GM12878 (cell line): ENCODE data around the gene ANKRD11. TPM values are rescaled to one million over a fixed set of nuclear protein-coding genes. Genes with fewer than 3 reads are reported as not detected.

Experiments
- BHLHE40 ChIP-seq, 2 experiments: fragments of 450-650 bp in 1 of 2; IDR thresholded peaks; 2 replicates each; pipeline ENCODE4 v1.6.1; 2011 to 2017; ENCODE audit warnings: low read depth in 2 of 2, borderline replicate concordance in 1 of 2, improper control_type of control experiment in 1 of 2, low read length in 1 of 2, mild to moderate bottlenecking in 1 of 2
- BRCA1 ChIP-seq: IDR thresholded peaks from 2 replicates; pipeline ENCODE4 v1.6.1; 2011; ENCODE audit warnings: low read depth, low read length, improper control_type of control experiment
- CBFB ChIP-seq: IDR thresholded peaks from 2 replicates; pipeline ENCODE4 v1.6.1; 2016; ENCODE audit warnings: antibody characterized with exemption, low read depth
- CTCF ChIP-seq, 3 experiments: IDR thresholded peaks in 2 of 3; conservative IDR thresholded peaks in 1 of 3; 2 replicates each; pipeline ENCODE4 v1.5.1; 2011; ENCODE audit warnings: low read depth in 3 of 3, low read length in 3 of 3, mild to moderate bottlenecking in 3 of 3, control low read depth in 2 of 3, moderate library complexity in 2 of 3, inconsistent platforms in 1 of 3, mixed read lengths in 1 of 3; ENCODE audit not compliant: control insufficient read depth in 2 of 3, insufficient read depth in 1 of 3; ENCODE audit errors: extremely low read depth in 1 of 3
- DPF2 ChIP-seq: fragments of 450-650 bp; IDR thresholded peaks from 2 replicates; pipeline ENCODE4 v1.6.1; 2017; ENCODE audit warnings: mild to moderate bottlenecking
- EGR1 ChIP-seq, 2 experiments: IDR thresholded peaks; 1 replicate in 1 of 2; 2 replicates in 1 of 2; pipeline ENCODE4 v1.6.1; 2011 to 2012; ENCODE audit warnings: low read depth in 2 of 2, low read length in 2 of 2, borderline replicate concordance in 1 of 2, mild to moderate bottlenecking in 1 of 2, moderate library complexity in 1 of 2
- EZH2 ChIP-seq: IDR thresholded peaks from 2 replicates; pipeline ENCODE4 v1.6.1; 2012; ENCODE audit warnings: low read depth, mild to moderate bottlenecking, control low read depth, inconsistent platforms, low read length, borderline replicate concordance; ENCODE audit not compliant: control insufficient read depth
- GATAD2B ChIP-seq: fragments of 450-650 bp; conservative IDR thresholded peaks from 2 replicates; pipeline ENCODE4 v1.6.1; 2017; ENCODE audit warnings: low read depth, mild to moderate bottlenecking, moderate library complexity
- HCFC1 ChIP-seq: fragments of 150-350 bp; IDR thresholded peaks from 2 replicates; pipeline ENCODE4 v1.6.1; 2014; ENCODE audit warnings: low read length
- JUNB ChIP-seq: IDR thresholded peaks from 2 replicates; pipeline ENCODE4 v1.6.1; 2016; ENCODE audit warnings: antibody characterized with exemption, mild to moderate bottlenecking
- KAT2A ChIP-seq: conservative IDR thresholded peaks from 2 replicates; pipeline ENCODE4 v1.6.1; 2011; ENCODE audit warnings: low read depth, low read length; ENCODE audit not compliant: control insufficient read depth
- KLF5 ChIP-seq: fragments of 450-650 bp; IDR thresholded peaks from 2 replicates; pipeline ENCODE4 v1.6.1; 2014; ENCODE audit warnings: mild to moderate bottlenecking; ENCODE audit not compliant: partially characterized antibody
- NBN ChIP-seq: fragments of 450-650 bp; IDR thresholded peaks from 2 replicates; pipeline ENCODE4 v1.6.1; 2016
- NKRF ChIP-seq: fragments of 450-650 bp; conservative IDR thresholded peaks from 2 replicates; pipeline ENCODE4 v1.6.1; 2017; ENCODE audit warnings: mild to moderate bottlenecking, moderate library complexity
- PAX8 ChIP-seq: fragments of 450-650 bp; IDR thresholded peaks from 2 replicates; pipeline ENCODE4 v1.6.1; 2017; ENCODE audit warnings: mild to moderate bottlenecking, moderate library complexity
- RAD21 ChIP-seq: IDR thresholded peaks from 2 replicates; pipeline ENCODE4 v1.6.1; 2011; ENCODE audit warnings: mild to moderate bottlenecking, low read depth, low read length, moderate library complexity; ENCODE audit not compliant: insufficient read depth
- SIX5 ChIP-seq: IDR thresholded peaks from 2 replicates; pipeline ENCODE4 v1.6.1; 2011; ENCODE audit warnings: mild to moderate bottlenecking, low read depth, low read length, moderate library complexity; ENCODE audit not compliant: severe bottlenecking
- SKIL ChIP-seq: fragments of 450-650 bp; IDR thresholded peaks from 2 replicates; pipeline ENCODE4 v1.6.1; 2017; ENCODE audit warnings: mild to moderate bottlenecking, low read depth, inconsistent platforms; ENCODE audit not compliant: poor library complexity, severe bottlenecking
- SMAD1 ChIP-seq: fragments of 450-650 bp; IDR thresholded peaks from 2 replicates; pipeline ENCODE4 v1.6.1; 2018; ENCODE audit warnings: mild to moderate bottlenecking, low read depth; ENCODE audit not compliant: partially characterized antibody
- SP1 ChIP-seq: IDR thresholded peaks from one replicate; pipeline ENCODE4 v1.6.1; 2011; ENCODE audit warnings: low read depth, low read length
- SREBF2 ChIP-seq: IDR thresholded peaks from 2 replicates; pipeline ENCODE4 v1.6.1; 2012; ENCODE audit warnings: mild to moderate bottlenecking, low read length
- TCF7 ChIP-seq: IDR thresholded peaks from 2 replicates; pipeline ENCODE4 v1.6.1; 2014; ENCODE audit warnings: antibody characterized with exemption, borderline replicate concordance
- ZBED1 ChIP-seq: IDR thresholded peaks from 2 replicates; pipeline ENCODE4 v1.6.1; 2016; ENCODE audit warnings: borderline replicate concordance
- ZNF207 ChIP-seq: fragments of 450-650 bp; IDR thresholded peaks from 2 replicates; pipeline ENCODE4 v1.6.1; 2014; ENCODE audit warnings: antibody characterized with exemption, mild to moderate bottlenecking, borderline replicate concordance
- polyA plus RNA-seq, 11 experiments: library from polyadenylated mRNA; depleted of rRNA in 4 of 11; unstranded in 6 of 11; stranded (reverse) in 5 of 11; fragments of >200 nt; fragmentation: Nextera tagmentation in 4 of 11; fragmentation: Illumina TruSeq in 1 of 11; extraction: Ambion mirVana in 4 of 11; extraction: Trizol in 1 of 11; gene quantifications; 1 replicate in 1 of 11; 2 replicates in 10 of 11; pipeline versions ENCODE4 v1.2.1 to v1.2.3, GENCODE V29; 2011 to 2016; ENCODE audit warnings: inconsistent platforms in 2 of 11, missing spikeins in 2 of 11, low read depth in 1 of 11
- total RNA-seq, 4 experiments: library from RNA; depleted of rRNA in 3 of 4; stranded (reverse); fragments of >200 nt in 3 of 4; fragmentation: Illumina TruSeq in 1 of 4; extraction: Trizol in 1 of 4; gene quantifications; 2 replicates each; pipeline versions ENCODE4 v1.2.1 to v1.2.3, GENCODE V29; 2013 to 2021
- TF ChIP-seq, protein P1 (sequence below): IDR thresholded peaks from 2 replicates; pipeline ENCODE4 v1.6.1; 2011; ENCODE audit warnings: borderline replicate concordance, low read depth, mild to moderate bottlenecking, moderate library complexity, mixed read lengths, low read length; ENCODE audit not compliant: insufficient read depth; ENCODE audit errors: extremely low read length

Gene ANKRD11
- total and polyA plus RNA-seq, 10 of the 15 experiments (the other 5 are each of a cell fraction or from before 2014, with no cell fraction given): 5.1 to 103 (median 27.4) TPM

- TF ChIP-seq EGR1 (IDR thresholded peaks at IDR 0.05; ENCODE audit: borderline replicate concordance in 1 of 2, low read depth in 2 of 2, low read length in 2 of 2) (no peak), CTCF (IDR thresholded peaks at IDR 0.05 in 2 of 3, conservative IDR thresholded peaks at IDR 0.05 in 1 of 3; ENCODE audit: control insufficient read depth in 2 of 3, extremely low read depth in 1 of 3, insufficient read depth in 1 of 3, low read depth in 3 of 3, low read length in 3 of 3) (no peak), GATAD2B (no peak), SREBF2 (no peak), KLF5 (no peak), SKIL (no peak), SMAD1 (no peak), HCFC1 (no peak), CBFB (no peak), JUNB (peak; percentile 55), NKRF (no peak), ZNF207 (no peak), SIX5 (no peak), ZBED1 (no peak), KAT2A (no peak), PAX8 (no peak), SP1 (no peak), RAD21 (0 out of 2 replicates have a peak, but pooled peaks have one; percentile 1), NBN (0 out of 2 replicates have a peak, but pooled peaks have one; percentile 30), TCF7 (no peak), DPF2 (no peak), BHLHE40 (IDR thresholded peaks at IDR 0.05; ENCODE audit: borderline replicate concordance in 1 of 2, low read depth in 2 of 2, low read length in 1 of 2) (0 out of 4 replicates have a peak, but pooled peaks of 1 of the 2 experiments have one; percentile 12), BRCA1 (no peak), EZH2 (no peak)
- TF ChIP-seq, protein P1, sequence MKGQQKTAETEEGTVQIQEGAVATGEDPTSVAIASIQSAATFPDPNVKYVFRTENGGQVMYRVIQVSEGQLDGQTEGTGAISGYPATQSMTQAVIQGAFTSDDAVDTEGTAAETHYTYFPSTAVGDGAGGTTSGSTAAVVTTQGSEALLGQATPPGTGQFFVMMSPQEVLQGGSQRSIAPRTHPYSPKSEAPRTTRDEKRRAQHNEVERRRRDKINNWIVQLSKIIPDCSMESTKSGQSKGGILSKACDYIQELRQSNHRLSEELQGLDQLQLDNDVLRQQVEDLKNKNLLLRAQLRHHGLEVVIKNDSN: no peak
These were observed 125.3 kb downstream of the ANKRD11 start (continued) for GRCh38 chr16:89365044-89365467.
